Measurements from ENCODE around the gene SLC12A5.
"Not testable (repeated sequence)": the region's sequence is repeated elsewhere in the genome, so short reads cannot be mapped to it uniquely, and the experiment has no call there.

SLC12A5 gene

GRCh38 chr20:46081074-46081473 is 52.1 kb downstream of the SLC12A5 start:
- no peak for DNase-seq (ENCODE audit: low spot score)

GRCh38 chr20:46083101-46083500 is 54.1 kb downstream of the SLC12A5 start:
- DNase-seq (ENCODE audit: low spot score), result no peak

GRCh38 chr20:46083531-46084061 is 54.6 kb downstream of the SLC12A5 start:
- DNase-seq (ENCODE audit: low spot score), result no peak

GRCh38 chr20:46084805-46085178 is 55.8 kb downstream of the SLC12A5 start:
- DNase-seq (ENCODE audit: low spot score), result no peak

GRCh38 chr20:46085179-46085851 is 56.3 kb downstream of the SLC12A5 start:
- no peak for DNase-seq (ENCODE audit: low spot score)

- no peak for DNase-seq (ENCODE audit: low spot score)
Observed at GRCh38 chr20:46087161-46087560, 58.1 kb downstream of the SLC12A5 start.

GRCh38 chr20:46088409-46089166 is 59.6 kb downstream of the SLC12A5 start:
- DNase-seq (ENCODE audit: low spot score), result no peak

- DNase-seq (ENCODE audit: low spot score), result no peak
Observed at GRCh38 chr20:46089167-46089416, 60.1 kb downstream of the SLC12A5 start.

- DNase-seq (ENCODE audit: low spot score), result peak; percentile 96
Observed at GRCh38 chr20:46089417-46090388, 60.7 kb downstream of the SLC12A5 start, which contains the start of gene NCOA5. TSS of gene NCOA5 (minus strand) at chr20:46089962. CDS start at chr20:46079424, 10,538 bp downstream.

- DNase-seq (ENCODE audit: low spot score), result peak; percentile 60
Observed at GRCh38 chr20:46091622-46092535, 62.9 kb downstream of the SLC12A5 start.

- no peak for DNase-seq (ENCODE audit: low spot score)
Observed at GRCh38 chr20:46093531-46093930, 64.5 kb downstream of the SLC12A5 start.

GRCh38 chr20:46099491-46100287 is 70.7 kb downstream of the SLC12A5 start:
- peak; percentile 61 for DNase-seq (ENCODE audit: low spot score)

GRCh38 chr20:46100444-46100843 is 71.4 kb downstream of the SLC12A5 start:
- not testable (repeated sequence) for DNase-seq (ENCODE audit: low spot score)

- DNase-seq (ENCODE audit: low spot score), result no peak
Observed at GRCh38 chr20:46100988-46101387, 72.0 kb downstream of the SLC12A5 start.

- no peak for DNase-seq (ENCODE audit: low spot score)
Observed at GRCh38 chr20:46101957-46102356, 72.9 kb downstream of the SLC12A5 start.

GRCh38 chr20:46102940-46103339 is 73.9 kb downstream of the SLC12A5 start:
- DNase-seq (ENCODE audit: low spot score), result no peak

GRCh38 chr20:46104262-46104661 is 75.2 kb downstream of the SLC12A5 start:
- DNase-seq (ENCODE audit: low spot score), result no peak

- no peak for DNase-seq (ENCODE audit: low spot score)
Observed at GRCh38 chr20:46107061-46107460, 78.0 kb downstream of the SLC12A5 start.

GRCh38 chr20:46108435-46108841 is 79.4 kb downstream of the SLC12A5 start:
- no peak for DNase-seq (ENCODE audit: low spot score)

GRCh38 chr20:46108976-46109375 is 80.0 kb downstream of the SLC12A5 start:
- DNase-seq (ENCODE audit: low spot score), result no peak

Measured in ecto neural progenitor cell (in vitro differentiated cells).